GM12878 (cell line): ENCODE data around the gene FGD3. TPM values are rescaled to one million over a fixed set of nuclear protein-coding genes. Genes with fewer than 3 reads are reported as not detected.

Experiments used
- BMI1 ChIP-seq: fragments of 450-650 bp; IDR thresholded peaks from 2 replicates; pipeline ENCODE4 v1.6.1; 2016; ENCODE audit warnings: mild to moderate bottlenecking, moderate library complexity, borderline replicate concordance
- EGR1 ChIP-seq, 2 experiments: IDR thresholded peaks; 1 replicate in 1 of 2; 2 replicates in 1 of 2; pipeline ENCODE4 v1.6.1; 2011 to 2012; ENCODE audit warnings: low read depth in 2 of 2, low read length in 2 of 2, borderline replicate concordance in 1 of 2, mild to moderate bottlenecking in 1 of 2, moderate library complexity in 1 of 2
- EZH2 ChIP-seq: IDR thresholded peaks from 2 replicates; pipeline ENCODE4 v1.6.1; 2012; ENCODE audit warnings: low read depth, mild to moderate bottlenecking, control low read depth, inconsistent platforms, low read length, borderline replicate concordance; ENCODE audit not compliant: control insufficient read depth
- FOXK2 ChIP-seq: fragments of 450-650 bp; IDR thresholded peaks from 2 replicates; pipeline ENCODE4 v1.6.1; 2017; ENCODE audit warnings: mild to moderate bottlenecking, moderate library complexity
- GABPA ChIP-seq: IDR thresholded peaks from 2 replicates; pipeline ENCODE4 v1.6.1; 2014; ENCODE audit warnings: antibody characterized with exemption, low read depth, mild to moderate bottlenecking, inconsistent platforms
- HDGF ChIP-seq: fragments of 450-650 bp; IDR thresholded peaks from 2 replicates; pipeline ENCODE4 v1.6.1; 2016; ENCODE audit warnings: antibody characterized with exemption
- IKZF2 ChIP-seq, 2 experiments: fragments of 450-650 bp; IDR thresholded peaks; 2 replicates each; pipeline ENCODE4 v1.6.1; 2017; ENCODE audit warnings: mild to moderate bottlenecking in 2 of 2, moderate library complexity in 2 of 2
- KDM1A ChIP-seq: fragments of 200-600 bp; sonication (generic); IDR thresholded peaks from 2 replicates; pipeline ENCODE4 v1.6.1; 2016; ENCODE audit warnings: borderline replicate concordance
- KLF5 ChIP-seq: fragments of 450-650 bp; IDR thresholded peaks from 2 replicates; pipeline ENCODE4 v1.6.1; 2014; ENCODE audit warnings: mild to moderate bottlenecking; ENCODE audit not compliant: partially characterized antibody
- POU2F2 ChIP-seq: IDR thresholded peaks from 3 replicates; pipeline ENCODE4 v1.6.1; 2011; ENCODE audit warnings: low read depth, mild to moderate bottlenecking, low read length, borderline replicate concordance
- RBBP5 ChIP-seq: fragments of 200-600 bp; sonication (generic); conservative IDR thresholded peaks from 2 replicates; pipeline ENCODE4 v1.6.1; 2016
- RELA ChIP-seq: fragments of 450-650 bp; IDR thresholded peaks from 2 replicates; pipeline ENCODE4 v1.8.0; 2014; ENCODE audit warnings: borderline replicate concordance; ENCODE audit not compliant: partially characterized antibody
- SREBF1 ChIP-seq: IDR thresholded peaks from 2 replicates; pipeline ENCODE4 v1.6.1; 2012; ENCODE audit warnings: mild to moderate bottlenecking, low read length
- SREBF2 ChIP-seq: IDR thresholded peaks from 2 replicates; pipeline ENCODE4 v1.6.1; 2012; ENCODE audit warnings: mild to moderate bottlenecking, low read length
- STAT1 ChIP-seq: fragments of 450-650 bp; conservative IDR thresholded peaks from 2 replicates; pipeline ENCODE4 v1.6.1; 2014; ENCODE audit warnings: antibody characterized with exemption, mild to moderate bottlenecking
- STAT3 ChIP-seq: IDR thresholded peaks from 2 replicates; pipeline ENCODE4 v1.6.1; 2011; ENCODE audit warnings: low read depth, low read length, improper control_type of control experiment
- TARDBP ChIP-seq: IDR thresholded peaks from 2 replicates; pipeline ENCODE4 v1.6.1; 2016; ENCODE audit warnings: borderline replicate concordance
- TBL1XR1 ChIP-seq: IDR thresholded peaks from 2 replicates; pipeline ENCODE4 v1.6.1; 2012; ENCODE audit warnings: low read depth, low read length, improper control_type of control experiment
- TCF7 ChIP-seq: IDR thresholded peaks from 2 replicates; pipeline ENCODE4 v1.6.1; 2014; ENCODE audit warnings: antibody characterized with exemption, borderline replicate concordance
- YBX1 ChIP-seq: fragments of 450-650 bp; IDR thresholded peaks from 2 replicates; pipeline ENCODE4 v1.6.1; 2016; ENCODE audit warnings: antibody characterized with exemption
- ZNF207 ChIP-seq: fragments of 450-650 bp; IDR thresholded peaks from 2 replicates; pipeline ENCODE4 v1.6.1; 2014; ENCODE audit warnings: antibody characterized with exemption, mild to moderate bottlenecking, borderline replicate concordance
- polyA plus RNA-seq, 11 experiments: library from polyadenylated mRNA; depleted of rRNA in 4 of 11; unstranded in 6 of 11; stranded (reverse) in 5 of 11; fragments of >200 nt; fragmentation: Nextera tagmentation in 4 of 11; fragmentation: Illumina TruSeq in 1 of 11; extraction: Ambion mirVana in 4 of 11; extraction: Trizol in 1 of 11; gene quantifications; 1 replicate in 1 of 11; 2 replicates in 10 of 11; pipeline versions ENCODE4 v1.2.1 to v1.2.3, GENCODE V29; 2011 to 2016; ENCODE audit warnings: inconsistent platforms in 2 of 11, missing spikeins in 2 of 11, low read depth in 1 of 11
- total RNA-seq, 4 experiments: library from RNA; depleted of rRNA in 3 of 4; stranded (reverse); fragments of >200 nt in 3 of 4; fragmentation: Illumina TruSeq in 1 of 4; extraction: Trizol in 1 of 4; gene quantifications; 2 replicates each; pipeline versions ENCODE4 v1.2.1 to v1.2.3, GENCODE V29; 2013 to 2021
- TF ChIP-seq, protein P1 (sequence below): fragments of 450-650 bp; IDR thresholded peaks from 2 replicates; pipeline ENCODE4 v1.6.1; 2017; ENCODE audit warnings: mild to moderate bottlenecking, moderate library complexity
- TF ChIP-seq, protein P2 (sequence below): IDR thresholded peaks from 2 replicates; pipeline ENCODE4 v1.6.1; 2011; ENCODE audit warnings: borderline replicate concordance, low read depth, mild to moderate bottlenecking, moderate library complexity, low read length; ENCODE audit not compliant: insufficient read depth, poor library complexity, severe bottlenecking
- TF ChIP-seq, protein P3 (sequence below): IDR thresholded peaks from 2 replicates; pipeline ENCODE4 v1.6.1; 2012; ENCODE audit warnings: low read depth, low read length, improper control_type of control experiment
- TF ChIP-seq, protein P4 (sequence below): IDR thresholded peaks from 2 replicates; pipeline ENCODE4 v1.6.1; 2011; ENCODE audit warnings: low read depth, low read length, improper control_type of control experiment, borderline replicate concordance

Gene FGD3
- total and polyA plus RNA-seq, 10 of the 15 experiments (the other 5 are each of a cell fraction or from before 2014, with no cell fraction given): 0.26 to 18.1 (median 12.4) TPM

DNA sequence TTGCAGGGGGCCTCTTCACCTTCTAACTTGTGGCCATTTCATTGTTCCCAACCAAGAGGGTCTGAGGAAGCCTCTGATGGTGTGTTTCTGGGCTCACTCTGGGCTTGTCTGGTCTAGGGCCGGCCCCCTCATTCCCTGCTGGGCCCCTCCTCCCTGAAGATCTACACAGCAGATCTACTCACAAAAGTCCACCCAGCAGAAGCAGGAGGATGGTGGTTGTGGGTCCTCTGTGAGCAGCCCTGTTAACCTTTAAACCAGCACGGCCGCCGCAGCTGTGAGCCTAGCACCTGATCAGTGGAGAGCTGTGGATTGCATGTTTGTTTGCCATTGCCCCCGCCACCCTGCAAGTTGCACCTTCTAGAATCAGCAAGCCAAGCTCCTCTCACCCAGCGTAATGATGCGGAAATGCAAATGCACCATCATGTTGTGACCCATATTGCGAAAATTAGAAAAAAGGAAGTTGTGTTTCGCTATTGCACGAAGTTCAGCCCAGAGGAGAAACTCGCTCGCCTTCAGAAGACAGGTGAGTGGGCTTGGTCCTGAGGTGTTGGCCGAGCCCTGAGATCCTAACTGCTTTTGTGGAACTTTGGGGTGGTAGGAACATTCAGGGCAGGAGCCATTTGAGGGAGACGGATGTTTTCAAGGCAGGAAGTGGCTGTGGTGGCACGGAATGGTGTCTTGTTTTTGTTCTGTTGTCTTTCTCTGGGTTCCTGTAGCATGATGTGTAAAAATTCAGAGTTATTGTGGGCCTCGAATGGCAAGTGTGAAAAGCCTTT is 16.7 kb downstream of the FGD3 start (continued):
- TF ChIP-seq YBX1 (no peak), IKZF2 (IDR thresholded peaks at IDR 0.05) (peak in 1 of 2 experiments; percentile 56; a peak in 2 of 4 replicates), SREBF1 (no peak), KLF5 (no peak), TBL1XR1 (peak; percentile 52; the same call in 1 of the 2 replicates), GABPA (peak; percentile 54; the same call in 1 of the 2 replicates), TARDBP (no peak), TCF7 (no peak), RELA (no peak), EZH2 (no peak), STAT1 (no peak), HDGF (peak; percentile 68), RBBP5 (no peak), KDM1A (no peak), BMI1 (no peak), ZNF207 (no peak), SREBF2 (no peak), STAT3 (no peak), FOXK2 (peak; percentile 58; the same call in 1 of the 2 replicates), POU2F2 (peak; percentile 99), EGR1 (IDR thresholded peaks at IDR 0.05; ENCODE audit: borderline replicate concordance in 1 of 2, low read depth in 2 of 2, low read length in 2 of 2) (0 out of 3 replicates have a peak, but pooled peaks of 1 of the 2 experiments have one; percentile 12)
- TF ChIP-seq, protein P1, sequence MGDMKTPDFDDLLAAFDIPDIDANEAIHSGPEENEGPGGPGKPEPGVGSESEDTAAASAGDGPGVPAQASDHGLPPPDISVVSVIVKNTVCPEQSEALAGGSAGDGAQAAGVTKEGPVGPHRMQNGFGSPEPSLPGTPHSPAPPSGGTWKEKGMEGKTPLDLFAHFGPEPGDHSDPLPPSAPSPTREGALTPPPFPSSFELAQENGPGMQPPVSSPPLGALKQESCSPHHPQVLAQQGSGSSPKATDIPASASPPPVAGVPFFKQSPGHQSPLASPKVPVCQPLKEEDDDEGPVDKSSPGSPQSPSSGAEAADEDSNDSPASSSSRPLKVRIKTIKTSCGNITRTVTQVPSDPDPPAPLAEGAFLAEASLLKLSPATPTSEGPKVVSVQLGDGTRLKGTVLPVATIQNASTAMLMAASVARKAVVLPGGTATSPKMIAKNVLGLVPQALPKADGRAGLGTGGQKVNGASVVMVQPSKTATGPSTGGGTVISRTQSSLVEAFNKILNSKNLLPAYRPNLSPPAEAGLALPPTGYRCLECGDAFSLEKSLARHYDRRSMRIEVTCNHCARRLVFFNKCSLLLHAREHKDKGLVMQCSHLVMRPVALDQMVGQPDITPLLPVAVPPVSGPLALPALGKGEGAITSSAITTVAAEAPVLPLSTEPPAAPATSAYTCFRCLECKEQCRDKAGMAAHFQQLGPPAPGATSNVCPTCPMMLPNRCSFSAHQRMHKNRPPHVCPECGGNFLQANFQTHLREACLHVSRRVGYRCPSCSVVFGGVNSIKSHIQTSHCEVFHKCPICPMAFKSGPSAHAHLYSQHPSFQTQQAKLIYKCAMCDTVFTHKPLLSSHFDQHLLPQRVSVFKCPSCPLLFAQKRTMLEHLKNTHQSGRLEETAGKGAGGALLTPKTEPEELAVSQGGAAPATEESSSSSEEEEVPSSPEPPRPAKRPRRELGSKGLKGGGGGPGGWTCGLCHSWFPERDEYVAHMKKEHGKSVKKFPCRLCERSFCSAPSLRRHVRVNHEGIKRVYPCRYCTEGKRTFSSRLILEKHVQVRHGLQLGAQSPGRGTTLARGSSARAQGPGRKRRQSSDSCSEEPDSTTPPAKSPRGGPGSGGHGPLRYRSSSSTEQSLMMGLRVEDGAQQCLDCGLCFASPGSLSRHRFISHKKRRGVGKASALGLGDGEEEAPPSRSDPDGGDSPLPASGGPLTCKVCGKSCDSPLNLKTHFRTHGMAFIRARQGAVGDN: peak; percentile 67
- TF ChIP-seq, protein P2, sequence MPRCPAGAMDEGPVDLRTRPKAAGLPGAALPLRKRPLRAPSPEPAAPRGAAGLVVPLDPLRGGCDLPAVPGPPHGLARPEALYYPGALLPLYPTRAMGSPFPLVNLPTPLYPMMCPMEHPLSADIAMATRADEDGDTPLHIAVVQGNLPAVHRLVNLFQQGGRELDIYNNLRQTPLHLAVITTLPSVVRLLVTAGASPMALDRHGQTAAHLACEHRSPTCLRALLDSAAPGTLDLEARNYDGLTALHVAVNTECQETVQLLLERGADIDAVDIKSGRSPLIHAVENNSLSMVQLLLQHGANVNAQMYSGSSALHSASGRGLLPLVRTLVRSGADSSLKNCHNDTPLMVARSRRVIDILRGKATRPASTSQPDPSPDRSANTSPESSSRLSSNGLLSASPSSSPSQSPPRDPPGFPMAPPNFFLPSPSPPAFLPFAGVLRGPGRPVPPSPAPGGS: no peak
- TF ChIP-seq, protein P3, sequence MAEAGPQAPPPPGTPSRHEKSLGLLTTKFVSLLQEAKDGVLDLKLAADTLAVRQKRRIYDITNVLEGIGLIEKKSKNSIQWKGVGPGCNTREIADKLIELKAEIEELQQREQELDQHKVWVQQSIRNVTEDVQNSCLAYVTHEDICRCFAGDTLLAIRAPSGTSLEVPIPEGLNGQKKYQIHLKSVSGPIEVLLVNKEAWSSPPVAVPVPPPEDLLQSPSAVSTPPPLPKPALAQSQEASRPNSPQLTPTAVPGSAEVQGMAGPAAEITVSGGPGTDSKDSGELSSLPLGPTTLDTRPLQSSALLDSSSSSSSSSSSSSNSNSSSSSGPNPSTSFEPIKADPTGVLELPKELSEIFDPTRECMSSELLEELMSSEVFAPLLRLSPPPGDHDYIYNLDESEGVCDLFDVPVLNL: no peak
- TF ChIP-seq, protein P4, sequence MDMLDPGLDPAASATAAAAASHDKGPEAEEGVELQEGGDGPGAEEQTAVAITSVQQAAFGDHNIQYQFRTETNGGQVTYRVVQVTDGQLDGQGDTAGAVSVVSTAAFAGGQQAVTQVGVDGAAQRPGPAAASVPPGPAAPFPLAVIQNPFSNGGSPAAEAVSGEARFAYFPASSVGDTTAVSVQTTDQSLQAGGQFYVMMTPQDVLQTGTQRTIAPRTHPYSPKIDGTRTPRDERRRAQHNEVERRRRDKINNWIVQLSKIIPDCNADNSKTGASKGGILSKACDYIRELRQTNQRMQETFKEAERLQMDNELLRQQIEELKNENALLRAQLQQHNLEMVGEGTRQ: no peak
